NCI-H2107 treated with DMSO at 0.1 percent for 48 hours (cell line): ENCODE measurements around the gene AMN.

Experiments used
- DNase-seq: peaks from one replicate; lab custom pipeline; 2025; ENCODE audit not compliant: unreplicated experiment; lab: John Stamatoyannopoulos, UW

AMN gene

DNA sequence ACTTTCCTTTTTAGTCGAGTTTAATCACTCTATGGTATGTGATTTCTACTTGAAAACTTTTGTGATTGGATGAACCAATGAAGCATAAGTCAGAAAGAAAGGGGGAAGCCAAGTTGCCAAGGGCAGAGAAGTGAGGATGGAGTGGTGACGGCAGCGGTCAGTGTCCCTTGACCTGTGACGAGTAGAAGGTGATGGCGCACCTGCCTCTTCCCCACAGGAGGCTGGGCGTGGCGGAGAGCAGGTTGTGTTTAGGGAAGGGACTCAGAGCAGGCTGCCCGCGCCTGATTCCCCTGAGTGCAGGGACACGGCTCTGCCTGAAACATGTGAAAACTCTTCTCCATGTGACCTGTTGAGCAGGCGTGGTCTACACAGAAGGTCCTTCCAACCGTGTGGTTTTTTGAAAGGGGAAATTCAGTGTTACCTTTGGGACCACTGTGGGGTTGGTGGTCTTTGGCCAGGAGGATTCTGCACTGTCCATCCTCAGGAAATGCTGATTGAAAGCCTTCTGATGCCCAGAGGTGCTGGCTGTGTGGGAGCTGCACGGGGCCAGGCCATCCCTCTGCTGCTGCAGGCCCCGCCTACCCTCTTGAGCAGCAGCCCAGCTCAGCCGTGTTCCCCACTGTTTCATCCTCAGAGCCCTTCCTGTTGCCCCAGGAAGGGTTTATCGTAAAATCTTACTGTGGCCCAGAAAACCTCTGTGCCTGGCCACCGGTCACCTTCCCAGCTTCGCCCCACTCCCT lies 23.5 kb upstream of the AMN start:
- no peak for DNase-seq

DNA sequence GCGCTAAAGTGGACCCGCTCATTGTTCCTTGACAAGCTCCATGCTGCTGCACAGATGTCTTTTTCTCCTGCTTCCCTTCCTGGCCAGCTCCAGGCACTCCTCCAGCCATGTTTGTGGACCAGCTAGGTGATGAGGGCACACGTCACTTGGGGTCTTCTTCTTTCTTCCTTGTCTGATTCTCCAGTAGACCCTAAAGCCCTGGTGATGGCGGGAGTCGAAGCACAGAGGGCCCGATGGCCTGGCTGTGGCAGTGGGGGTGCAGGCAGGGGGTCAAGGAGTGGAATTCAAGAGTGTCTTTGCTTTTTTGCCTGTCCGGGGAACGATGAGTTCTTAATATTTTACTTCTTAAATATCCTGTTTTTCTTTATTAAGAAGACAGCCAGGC lies 23.0 kb upstream of the AMN start:
- DNase-seq: no peak

DNA sequence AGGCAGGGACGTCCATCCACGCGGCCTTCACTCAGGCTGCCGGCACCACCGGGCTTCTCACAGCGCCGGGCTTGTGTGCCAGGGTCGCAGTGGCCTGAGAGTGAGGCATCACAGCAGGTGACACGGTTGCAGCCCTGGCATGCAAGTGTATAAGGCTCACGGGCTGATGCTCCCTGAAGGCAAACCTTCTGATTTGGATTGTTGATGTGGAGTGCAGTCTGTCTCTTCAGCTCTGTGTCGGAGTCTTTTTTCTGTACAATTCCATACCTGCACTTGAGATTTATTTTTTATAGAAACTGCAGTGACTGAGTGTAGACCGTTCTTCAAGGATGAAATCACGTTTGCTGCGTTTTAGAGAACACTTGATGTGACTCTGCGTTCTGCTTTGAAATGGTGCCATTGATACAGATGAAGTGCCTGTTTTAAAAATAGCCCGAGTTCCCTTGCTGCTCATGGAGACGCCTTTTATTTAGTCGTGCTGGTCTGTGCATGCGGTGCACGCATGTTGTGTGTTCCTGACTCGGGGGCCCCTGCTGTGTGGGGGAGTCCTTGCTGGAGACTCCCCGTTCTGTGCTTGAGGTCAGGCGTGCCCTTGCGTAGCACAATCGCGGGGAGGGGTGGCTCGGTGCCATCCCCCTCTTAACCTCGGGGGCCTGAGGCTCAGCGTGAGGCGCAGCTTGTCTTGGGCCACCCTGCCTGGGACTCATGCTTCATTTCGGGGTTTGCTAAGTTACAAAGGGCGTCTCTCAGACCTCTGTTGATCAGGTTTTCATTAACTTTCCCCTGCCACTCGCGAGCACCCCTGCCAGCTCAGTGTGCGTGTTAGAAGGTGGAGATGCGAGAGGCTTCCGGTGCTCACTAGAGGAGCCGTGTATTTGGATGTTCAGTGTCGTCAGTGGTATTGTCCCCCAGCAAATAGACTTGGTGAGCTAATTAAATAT lies 21.6 kb upstream of the AMN start:
- no peak for DNase-seq

DNA sequence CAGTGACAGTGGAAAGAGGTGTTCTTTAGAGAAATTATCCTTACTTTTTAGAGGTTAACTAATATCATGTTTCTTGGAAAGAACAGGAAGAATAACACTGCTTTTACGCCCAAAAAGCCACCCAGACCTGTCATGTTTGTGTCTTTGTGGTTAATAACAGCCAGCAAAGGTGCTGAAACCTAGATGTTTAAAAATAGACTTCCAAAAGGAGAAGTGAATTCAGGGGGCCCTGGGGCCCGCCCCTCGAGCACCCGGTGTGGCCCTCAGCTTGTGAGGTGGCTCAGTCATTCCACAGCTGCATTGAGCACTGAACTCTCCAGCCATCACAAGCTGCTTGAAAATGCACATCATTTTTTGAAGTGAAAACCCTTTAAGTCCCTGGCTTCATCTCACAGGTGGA lies 20.8 kb upstream of the AMN start:
- DNase-seq: no peak

DNA sequence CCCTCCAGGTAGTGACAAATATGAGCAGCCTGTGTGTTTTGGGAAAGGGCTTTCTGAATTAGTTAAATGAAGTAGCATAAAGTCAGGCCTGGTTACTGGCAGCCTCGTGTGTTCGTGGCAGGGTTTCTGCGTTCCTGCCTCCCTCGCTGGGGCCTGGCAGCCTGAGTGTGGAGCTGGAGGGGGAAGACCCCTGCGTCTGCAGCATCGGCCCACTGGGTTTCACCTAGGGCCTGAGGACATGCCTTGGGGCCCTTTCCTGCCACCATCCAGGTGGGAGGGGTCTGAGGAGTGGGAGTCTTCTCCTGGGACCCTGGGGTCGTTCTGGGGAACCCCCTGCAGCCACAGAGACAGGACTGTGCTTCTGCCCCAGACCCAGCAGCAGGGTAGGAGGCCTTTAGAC lies 20.4 kb upstream of the AMN start:
- no peak for DNase-seq

DNA sequence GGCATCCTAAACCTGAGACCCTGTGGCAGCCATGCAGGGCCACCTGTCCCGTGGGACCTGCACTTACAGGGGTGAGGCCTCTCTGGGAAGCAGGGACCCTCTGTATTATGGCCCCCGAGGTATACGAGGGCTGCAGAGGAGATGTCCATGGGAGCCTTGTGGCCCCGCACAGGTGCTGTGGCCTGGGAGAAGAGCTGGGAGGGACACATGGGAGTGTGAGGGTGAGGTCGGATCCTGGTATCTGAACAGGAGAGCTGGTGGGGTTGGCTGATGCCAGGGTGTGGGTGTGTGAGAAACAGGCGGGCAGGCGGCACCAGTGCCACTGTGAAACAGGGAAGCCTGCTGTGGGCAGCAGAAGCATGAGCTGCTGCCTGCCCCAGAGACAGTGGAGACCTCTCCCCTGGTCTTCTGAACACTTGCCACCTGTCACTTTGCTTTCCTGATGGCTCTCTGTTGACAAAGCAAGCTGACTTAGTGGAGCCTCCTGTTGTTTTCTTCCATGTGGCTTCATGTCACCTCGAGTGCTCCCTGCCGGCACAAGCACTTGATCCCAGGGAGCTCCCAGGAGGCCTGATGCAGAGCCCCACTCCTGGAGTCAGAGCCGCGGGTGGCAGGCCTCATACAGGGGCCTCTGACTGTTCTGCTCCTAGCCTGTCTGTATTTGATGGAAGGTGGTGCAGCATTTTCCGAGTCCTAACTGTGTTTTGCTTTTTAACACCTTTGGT lies 19.8 kb upstream of the AMN start:
- DNase-seq: peak; percentile 78

DNA sequence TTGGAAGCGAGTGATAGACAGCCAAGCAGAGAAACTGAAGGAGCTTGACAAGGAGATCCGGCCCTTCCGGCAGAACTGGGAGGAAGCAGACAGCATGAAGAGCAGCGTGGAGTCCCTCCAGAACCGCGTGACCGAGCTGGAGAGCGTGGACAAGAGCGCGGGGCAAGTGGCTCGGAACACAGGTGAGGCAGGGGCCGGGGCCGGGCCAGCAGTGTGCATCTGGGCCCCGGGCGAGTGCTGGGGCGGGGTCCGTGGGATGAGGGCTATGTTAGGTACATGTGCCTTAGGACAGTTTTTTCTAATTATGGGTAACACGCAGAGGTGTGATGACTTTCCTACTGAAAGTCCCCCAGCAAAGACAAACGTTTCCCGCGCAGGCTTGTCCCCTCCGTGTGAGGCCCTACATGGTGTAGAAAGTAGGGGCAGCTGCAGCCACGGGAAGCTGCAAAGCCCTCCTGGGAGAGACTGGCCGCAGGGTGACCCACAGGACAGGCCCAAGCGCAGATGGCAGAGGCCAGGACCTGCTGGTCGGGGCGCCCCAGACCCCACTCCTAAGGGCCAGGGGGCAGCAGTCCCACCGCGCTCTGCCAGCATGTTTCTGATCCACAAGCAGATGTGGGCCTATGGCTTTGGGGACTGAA lies 19.1 kb upstream of the AMN start:
- DNase-seq: no peak

DNA sequence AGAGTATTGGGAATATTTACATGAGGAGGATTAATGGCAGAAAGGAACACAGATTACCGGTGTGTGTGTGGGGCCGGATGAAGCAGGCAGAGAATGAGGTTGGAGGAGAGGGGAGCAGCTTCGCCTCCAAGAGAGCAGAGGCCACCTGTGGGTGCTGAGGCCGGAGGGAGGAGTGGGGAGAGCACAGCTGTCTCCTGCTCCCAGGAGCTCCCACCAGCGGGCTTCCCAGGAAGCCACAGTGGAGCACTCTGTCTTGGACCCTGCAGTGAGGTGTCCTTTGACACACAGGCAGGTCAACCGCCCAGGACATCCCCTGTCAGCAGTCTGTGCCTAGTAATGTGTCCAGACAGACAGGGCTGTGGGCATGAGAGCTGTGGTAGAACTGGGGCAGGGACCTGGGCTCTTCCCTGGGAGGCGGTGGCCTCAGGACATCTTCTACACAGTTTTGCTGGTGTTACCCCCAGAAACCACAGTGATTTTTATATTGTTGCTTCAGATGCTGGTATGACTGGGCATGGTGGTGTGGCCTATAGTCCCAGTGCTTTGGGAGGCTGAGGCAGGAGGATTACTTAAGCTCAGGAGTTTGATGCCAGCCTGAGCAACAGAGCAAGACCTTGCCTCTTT lies 18.5 kb upstream of the AMN start:
- no peak for DNase-seq

DNA sequence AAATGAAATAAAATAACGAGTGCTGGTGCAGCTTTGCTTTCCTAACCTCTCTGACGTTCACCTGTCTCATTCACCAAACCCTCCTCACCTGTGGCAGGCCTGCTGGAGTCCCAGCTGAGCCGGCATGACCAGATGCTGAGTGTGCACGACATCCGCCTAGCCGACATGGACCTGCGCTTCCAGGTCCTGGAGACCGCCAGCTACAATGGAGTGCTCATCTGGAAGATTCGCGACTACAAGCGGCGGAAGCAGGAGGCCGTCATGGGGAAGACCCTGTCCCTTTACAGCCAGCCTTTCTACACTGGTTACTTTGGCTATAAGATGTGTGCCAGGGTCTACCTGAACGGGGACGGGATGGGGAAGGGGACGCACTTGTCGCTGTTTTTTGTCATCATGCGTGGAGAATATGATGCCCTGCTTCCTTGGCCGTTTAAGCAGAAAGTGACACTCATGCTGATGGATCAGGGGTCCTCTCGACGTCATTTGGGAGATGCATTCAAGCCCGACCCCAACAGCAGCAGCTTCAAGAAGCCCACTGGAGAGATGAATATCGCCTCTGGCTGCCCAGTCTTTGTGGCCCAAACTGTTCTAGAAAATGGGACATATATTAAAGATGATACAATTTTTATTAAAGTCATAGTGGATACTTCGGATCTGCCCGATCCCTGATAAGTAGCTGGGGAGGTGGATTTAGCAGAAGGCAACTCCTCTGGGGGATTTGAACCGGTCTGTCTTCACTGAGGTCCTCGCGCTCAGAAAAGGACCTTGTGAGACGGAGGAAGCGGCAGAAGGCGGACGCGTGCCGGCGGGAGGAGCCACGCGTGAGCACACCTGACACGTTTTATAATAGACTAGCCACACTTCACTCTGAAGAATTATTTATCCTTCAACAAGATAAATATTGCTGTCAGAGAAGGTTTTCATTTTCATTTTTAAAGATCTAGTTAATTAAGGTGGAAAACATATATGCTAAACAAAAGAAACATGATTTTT lies 17.1 kb upstream of the AMN start:
- DNase-seq: no peak

DNA sequence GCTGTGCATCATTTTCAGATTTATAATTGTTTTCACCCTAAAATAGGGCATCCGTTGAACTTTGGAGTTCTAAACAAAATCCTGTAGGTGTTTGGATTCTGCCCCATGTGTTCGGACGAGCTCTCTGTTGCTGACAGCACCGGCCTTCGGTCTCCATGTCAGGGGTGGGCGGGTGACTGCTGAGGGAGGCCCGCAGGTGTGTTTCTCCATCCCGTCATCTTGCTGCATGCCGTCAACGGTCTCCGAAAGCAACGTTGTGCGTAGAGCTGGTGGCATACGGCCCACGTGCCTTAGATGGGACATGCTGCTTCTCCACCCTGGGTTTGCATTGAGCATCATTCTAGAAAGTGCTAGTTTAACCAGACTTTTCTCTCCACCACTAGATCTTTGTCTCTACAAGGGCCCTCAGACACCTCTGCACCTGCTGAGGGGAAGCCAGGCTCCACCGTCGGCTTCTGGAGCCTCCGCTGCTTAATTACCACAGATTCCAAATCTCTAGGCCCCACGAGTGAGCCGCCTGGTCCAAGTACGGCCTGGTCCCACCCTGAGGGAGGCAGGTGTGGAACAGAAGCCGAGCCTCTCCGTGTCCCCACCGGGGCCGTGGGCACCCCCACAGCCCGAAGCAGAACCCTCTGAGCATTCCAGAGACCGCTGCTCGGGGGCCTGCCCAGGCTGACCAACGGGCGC lies 15.7 kb upstream of the AMN start:
- no peak for DNase-seq

DNA sequence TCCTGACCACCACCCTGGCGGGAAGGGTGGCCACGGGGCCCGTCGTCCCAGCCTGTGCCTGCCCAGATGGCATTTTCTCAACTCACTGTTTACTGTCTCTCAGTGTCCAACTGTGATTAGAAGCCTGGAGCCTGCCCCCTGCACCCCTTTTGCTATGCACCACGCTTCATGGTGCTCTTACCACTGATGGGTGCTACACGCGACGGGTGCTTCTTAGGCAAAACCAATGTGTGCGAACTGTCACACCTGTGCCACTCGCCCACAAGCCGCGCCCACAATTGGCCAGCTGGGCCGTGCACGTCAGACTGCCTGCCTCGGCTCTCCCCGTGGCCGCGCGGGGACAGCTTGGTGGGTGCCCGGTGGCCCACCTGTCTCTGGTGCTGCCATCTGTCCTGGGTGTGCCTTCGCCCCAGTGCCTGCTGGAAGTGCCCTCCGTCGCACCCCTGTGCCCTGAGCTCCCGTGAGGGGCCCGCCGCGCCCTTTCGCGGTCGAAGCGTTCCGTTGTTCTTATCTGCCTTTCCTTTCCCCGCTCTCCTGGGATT lies 15.1 kb upstream of the AMN start:
- no peak for DNase-seq

DNA sequence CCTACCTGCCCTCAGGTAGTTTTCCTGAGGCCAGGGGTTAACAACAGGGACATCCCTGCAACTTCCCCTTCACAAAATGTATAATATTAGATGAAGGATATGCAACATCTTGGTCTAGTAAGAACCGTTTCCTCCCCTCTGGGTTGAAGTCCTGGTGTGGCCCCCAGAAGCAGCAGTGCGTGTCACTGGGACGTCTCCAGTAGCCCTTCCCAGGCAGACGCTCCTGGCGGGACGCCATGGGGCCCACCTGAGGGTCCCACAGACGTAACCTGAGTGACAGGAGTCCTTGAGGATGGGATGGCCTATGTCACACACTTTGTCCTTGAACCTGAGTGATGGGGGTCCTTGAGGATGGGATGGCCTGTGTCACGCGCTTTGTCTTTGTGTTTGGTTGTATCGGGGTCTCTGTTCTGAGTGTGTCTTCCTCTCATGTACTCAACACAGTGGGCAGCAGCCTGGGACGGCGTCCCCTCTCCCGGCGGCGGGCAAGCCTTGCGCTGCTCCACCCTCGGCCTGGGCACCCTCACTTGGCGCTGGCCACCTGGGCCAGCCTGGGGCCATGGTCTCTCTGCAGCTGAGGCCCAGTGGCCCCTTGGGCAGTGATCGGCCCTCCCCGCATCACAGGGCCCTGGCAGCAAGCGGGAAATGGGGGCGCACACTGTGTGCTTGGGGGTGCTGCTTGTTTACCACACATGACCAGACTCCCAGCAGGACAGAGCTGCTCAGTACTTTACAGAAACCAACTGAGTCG lies 14.3 kb upstream of the AMN start:
- no peak for DNase-seq

DNA sequence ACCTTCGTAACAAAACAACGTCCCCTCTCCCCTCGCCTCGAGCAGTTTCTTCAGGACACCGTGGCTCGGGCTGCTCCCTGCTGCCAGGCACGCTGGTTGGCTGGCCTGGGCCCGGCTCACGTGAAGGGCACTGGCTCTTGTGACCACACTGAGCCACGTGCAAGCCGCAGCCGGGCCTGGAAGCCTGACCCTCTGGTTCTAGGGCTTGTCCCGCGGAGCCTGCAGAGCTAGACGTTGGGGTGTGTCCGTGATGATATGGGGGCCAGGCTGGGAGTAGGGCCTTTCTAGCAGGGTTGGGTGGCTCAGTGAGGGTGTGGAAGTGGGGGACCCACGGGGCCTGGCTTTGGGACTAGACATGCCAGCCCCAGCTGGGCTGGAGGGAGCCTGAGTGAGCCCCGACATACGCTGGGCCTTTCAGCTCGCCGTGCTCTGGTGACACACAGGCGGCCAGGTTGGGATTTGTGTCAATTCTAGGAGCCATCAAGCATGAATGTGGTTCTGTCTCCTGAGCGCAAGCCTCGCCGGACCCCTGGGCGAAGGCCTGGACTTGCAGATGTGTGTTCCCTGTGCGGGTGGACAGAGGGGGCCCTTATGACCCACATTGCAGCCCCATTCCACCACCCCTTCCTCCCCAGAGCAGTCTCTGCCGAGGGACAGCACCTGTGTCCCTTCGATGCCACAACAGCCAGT lies 13.6 kb upstream of the AMN start:
- DNase-seq: no peak

DNA sequence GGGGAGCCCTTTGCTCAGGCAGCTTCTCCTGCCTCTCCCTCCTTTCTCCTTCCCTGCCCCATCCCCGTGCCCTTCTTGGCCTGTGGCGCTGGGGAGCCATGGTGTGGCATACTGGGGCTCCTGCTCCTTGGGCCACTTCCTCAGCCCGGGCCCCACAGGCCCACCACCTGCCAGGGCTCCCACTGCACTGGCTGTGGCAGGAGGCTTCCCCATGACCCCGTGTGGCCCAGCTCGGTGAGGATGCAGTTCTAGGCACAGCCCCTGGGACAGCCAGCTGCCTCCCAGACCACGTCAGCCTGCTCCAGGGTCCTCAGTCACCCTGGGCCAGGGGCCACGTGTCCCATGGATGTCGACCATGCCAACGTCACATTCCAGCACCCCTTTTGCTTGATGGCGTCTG lies 13.0 kb upstream of the AMN start:
- DNase-seq: no peak

DNA sequence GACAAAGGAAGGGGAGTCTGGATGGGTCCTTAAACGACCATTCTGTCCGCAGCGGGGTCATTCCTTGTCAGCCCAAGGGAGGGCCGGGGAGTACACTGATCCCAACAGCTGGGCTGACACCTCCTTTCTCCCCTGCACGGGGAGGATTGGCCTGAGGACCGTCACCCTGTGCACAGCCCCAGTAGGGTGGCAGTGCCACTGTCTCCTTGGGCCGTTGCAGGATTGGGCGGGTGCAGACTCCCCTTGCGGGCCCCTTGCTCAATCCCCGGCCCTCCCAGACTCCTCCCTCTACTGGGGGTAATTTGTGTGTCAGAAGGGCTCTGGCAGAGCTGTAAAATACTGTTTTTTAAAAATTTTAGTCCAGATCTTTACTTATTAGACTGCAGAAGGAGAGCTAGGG lies 12.6 kb upstream of the AMN start:
- no peak for DNase-seq

DNA sequence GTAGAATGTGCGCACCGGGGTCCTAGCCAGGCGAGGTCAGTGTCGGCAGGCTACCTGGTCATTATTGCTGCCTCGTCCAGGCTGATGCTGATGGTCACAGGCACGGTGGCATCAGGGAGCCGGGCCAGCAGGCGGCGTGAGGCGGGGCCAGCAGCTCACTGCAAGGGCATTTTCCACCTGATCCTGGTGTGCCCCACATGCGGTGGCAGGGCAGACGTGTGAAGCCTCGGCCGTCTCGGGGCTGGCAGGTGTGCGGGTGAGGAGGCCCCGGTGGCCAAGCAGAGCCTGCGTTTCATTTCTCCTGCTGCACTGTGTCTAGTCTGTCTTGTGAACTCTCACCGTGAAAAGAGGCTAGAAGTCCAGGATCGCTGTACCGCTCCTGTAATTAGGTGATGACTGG lies 12.0 kb upstream of the AMN start:
- DNase-seq: no peak

DNA sequence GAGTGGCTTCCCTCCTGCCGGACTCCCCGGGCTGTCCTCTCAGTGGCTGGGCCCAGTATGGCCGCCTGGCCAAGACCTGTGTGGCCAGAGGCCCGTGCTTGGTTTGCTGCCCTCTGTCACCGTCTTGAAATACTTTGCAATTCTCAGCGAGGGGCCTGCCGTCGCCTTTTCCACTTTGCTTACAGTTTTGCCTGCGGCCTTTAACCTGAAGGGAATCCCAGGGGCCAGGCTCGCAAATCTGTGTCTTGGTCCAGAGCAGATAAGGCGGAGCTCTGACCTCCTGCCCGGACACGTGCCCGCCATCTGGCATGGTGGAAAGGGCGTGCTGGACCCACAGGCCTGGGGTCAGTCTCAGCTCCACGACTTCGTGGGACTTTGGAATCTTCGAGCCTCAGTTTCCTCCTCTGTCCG lies 10.9 kb upstream of the AMN start:
- no peak for DNase-seq
